Ramos (cell line): ENCODE data around the gene CEP192.
"Not testable (repeated sequence)": the region's sequence is repeated elsewhere in the genome, so short reads cannot be mapped to it uniquely, and the experiment has no call there.

Experiments used
- in situ Hi-C: fragments of 300-500 bp; cut with MboI; formaldehyde crosslinking; loops from one replicate; pipeline ENCODE4 v1.14.3; 2022; ENCODE audit warnings: low sequenced_read_pairs; ENCODE audit not compliant: unreplicated experiment

The CEP192 gene

GRCh38 chr18:13022644-13023043 lies 31.5 kb downstream of the CEP192 start:
- in situ Hi-C loops, result no loop called here

GRCh38 chr18:13025233-13025632 lies 34.1 kb downstream of the CEP192 start:
- in situ Hi-C loops, result no loop called here

DNA sequence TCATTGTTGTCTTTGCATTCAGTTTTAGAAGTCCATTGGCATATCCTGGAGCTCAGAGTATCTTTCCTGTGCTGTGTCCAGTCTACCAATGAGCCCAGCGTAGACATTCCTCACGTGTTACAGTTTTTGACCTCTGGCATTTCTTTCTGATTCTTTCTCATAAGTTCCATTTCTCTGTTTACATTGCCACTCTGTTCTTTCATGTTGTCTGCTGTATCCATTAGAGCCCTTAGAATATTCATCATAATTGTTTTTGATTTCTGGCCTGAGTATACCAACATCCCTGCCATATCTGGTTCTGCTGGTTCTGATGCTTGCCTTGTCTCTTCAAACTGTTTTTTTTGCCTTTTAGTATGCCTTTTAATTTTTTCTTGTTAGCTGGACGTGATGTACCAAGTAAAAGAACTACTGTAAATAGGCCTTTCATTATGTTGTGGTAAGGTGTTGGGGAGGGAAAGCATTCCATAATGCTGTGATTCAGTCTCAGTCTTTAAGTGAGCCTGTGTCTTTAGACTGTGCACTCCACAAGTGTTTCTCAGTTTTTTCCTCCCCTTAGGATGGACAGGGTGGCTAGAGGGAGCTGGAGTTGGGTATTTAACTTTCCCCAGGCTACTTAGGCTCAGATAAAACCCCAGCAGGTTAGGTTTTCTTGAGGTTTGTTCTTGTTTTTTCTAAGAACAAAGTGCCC lies 35.6 kb downstream of the CEP192 start:
- in situ Hi-C loops, result no loop called here

- in situ Hi-C loops, result no loop called here
Measured at GRCh38 chr18:13028869-13029268, 37.7 kb downstream of the CEP192 start.

DNA sequence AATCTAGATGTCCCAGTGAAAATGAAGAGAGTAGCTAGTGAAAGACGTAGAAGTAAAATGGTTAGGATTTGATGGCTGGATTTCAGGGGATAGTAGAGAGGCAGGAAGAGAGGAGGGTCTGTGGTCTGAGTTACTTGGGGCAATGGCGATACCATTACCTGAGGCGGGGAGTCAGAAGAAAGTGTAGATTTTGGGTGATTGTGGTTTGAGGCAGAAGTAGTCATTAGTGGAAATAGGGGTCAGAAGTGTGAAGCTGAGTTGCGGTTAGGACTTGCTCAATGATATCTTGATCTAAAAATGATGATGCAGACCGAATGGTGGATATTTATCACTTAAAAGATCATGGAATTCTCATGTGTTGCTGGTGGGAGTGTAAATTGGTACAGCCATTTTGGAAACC lies 41.0 kb downstream of the CEP192 start:
- in situ Hi-C loops, result no loop called here

- in situ Hi-C loops, result no loop called here
Measured at GRCh38 chr18:13035249-13035914, 44.2 kb downstream of the CEP192 start.

DNA sequence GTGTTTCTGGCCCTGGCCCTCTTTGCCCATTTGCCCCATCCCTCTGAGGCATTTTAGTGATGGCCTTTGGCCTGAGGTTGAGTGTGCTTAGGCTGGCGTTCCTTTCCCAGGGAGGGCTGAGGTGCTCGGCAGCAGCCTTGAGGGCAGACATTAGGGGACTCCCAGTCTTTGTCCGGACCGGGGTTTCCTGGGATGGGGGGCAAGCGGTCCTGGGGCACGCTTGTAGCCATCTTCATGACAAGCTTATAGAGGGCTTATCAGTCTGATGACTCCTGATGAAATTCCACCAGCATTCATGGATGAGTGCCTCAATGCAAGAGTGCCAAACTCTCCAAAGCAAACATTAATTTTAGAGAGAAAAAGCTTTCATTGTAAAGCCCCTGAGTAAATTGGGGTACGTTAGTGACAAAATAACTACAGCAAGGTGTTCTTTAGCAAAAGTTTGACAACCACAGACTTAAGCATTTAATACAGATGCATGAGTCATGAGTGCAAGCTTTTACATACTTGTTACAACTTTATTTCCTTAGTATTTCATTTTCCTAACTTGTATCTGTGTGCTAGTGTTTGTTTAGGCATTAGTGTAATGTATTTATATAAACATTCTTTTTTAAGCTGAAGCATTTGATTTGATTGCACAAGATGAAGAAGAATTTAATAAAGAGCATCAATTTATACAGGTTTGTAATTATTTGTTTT lies 45.6 kb downstream of the CEP192 start:
- in situ Hi-C loops, result no loop called here

DNA sequence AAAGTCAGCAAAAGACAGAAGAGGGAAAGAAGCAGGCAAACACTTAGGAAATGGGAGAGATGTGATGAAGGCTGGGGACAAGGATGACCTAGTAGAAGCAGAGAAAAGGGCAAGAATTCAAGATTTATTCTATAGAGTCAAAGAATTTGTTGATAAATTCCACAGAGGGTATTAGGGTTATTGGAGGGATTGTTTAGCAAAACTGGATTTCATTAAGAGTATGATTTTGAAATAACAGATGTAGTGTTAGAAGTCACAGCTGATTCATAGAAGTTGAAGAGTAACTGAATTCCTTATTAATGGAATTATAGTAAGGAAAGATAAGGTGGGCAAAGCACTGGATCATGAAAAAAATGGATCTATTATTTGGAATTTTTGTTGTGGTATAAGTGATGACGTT lies 48.6 kb downstream of the CEP192 start:
- in situ Hi-C loops, result no loop called here

DNA sequence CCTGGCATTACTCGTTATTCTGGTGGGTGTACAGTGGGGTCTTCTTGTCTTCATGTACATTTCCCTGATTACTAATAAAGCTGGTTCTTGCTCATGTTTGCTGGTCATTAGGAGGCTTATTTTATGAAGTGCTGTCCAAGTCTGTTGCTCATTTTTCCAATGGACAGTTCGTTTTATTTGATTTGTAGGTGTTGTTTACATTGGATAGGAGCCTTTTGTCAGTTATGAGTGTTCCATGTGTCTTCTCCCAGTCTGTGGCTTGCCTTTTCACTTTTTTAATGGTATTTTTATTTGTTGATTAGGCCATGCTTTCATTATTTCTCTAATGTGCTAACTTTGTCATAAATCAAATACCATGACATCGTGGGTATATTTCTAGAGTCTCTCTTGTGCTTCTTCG lies 51.9 kb downstream of the CEP192 start:
- in situ Hi-C loops, result no loop called here

GRCh38 chr18:13048061-13048595 lies 57.0 kb downstream of the CEP192 start:
- in situ Hi-C loops, result no loop called here

DNA sequence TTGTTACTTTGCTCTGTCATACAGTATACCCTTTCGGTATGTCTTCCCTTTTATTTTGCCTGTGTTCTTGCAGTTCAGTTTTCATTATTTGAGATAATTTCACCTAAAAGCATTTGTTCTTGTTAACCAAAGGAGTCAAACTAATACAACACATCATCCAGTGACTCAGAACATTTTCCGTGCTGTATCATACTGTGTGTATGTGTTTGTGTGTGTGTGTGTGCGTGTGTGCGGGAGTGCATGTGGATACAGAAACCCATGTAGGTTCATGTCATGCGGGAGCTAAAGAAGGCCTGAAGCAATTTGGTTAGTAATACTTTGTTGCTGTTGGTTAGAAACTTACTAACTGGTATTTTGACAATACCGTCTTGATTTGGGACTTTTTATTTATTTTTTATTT lies 60.0 kb downstream of the CEP192 start:
- in situ Hi-C loops, result no loop called here

- in situ Hi-C loops, result no loop called here
Measured at GRCh38 chr18:13051950-13052349, 60.8 kb downstream of the CEP192 start.

DNA sequence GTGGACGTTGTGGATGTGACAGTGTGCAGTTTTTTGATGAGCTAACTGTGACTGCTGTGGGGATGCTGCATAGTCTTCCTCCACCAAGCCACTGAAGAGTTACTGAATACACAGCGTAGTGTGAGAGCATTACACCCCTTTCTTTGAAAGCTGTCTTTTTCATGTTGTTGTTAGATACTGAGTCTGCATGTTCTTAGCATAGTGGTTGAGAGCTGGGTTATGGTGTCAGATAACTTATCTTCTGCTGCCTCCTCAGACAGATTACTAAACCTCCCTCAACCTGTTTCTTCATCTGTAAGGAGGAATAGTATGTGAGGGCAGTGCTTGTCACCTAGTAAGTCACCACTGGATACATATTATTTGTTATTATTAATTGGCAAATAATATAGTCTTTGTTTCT lies 63.2 kb downstream of the CEP192 start:
- in situ Hi-C loops, result no loop called here

DNA sequence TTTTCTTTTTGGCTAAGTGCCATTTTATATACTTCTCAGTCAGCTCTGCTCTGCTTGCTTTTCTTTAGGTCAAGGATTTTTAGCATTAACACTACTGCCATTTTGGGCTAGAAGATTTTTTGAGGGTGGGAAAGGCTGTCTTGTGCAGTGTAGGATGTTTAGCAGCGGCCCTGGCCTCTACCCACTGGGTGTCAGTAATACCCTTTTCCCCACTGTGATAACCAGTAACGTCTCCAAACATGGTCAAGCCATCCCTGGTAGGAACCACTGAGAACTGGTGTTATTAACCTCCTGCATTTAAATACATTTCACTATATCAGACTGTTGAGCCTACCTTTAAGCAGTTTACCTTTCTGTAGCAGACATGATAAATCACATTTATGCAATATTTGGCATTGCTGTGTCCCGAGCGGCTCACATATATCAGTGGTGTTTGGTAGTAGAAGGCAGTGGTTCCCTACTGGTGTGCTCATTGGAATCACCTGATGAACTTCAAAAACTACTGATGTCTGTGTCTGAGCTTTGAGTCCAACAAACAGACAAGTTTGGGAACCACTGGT lies 70.5 kb downstream of the CEP192 start:
- in situ Hi-C loops, result loop anchor here (10.0 kb wide), 1 partner anchor 63 kb away; no protein-coding TSS in a partner anchor

GRCh38 chr18:13067124-13067523 lies 76.0 kb downstream of the CEP192 start:
- in situ Hi-C loops, result loop anchor here (10.0 kb wide), 1 partner anchor 58 kb away; no protein-coding TSS in a partner anchor

GRCh38 chr18:13067966-13068365 lies 76.8 kb downstream of the CEP192 start:
- in situ Hi-C loops, result loop anchor here (10.0 kb wide), 1 partner anchor 57 kb away; no protein-coding TSS in a partner anchor

DNA sequence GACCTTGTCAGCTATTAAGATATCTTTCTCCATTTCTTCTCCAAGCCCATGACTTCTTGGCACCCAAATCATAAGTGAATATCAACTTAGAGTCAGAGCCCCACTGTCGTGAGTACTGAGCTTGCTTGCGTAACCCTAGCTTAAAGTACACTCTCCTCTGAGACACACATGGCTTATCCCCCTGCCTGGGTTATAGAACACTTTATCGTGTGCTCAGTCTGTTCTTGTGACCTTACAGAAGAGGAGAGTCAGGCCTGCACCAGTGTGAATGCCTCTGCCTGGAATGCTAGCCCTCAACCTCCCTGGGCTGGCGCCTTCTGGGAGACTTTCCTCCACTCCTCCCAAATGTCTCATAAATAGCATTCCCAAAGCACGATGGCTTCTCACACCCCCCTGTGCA lies 79.3 kb downstream of the CEP192 start:
- in situ Hi-C loops, result no loop called here

- in situ Hi-C loops, result no loop called here
Measured at GRCh38 chr18:13076886-13077285, 85.7 kb downstream of the CEP192 start.

GRCh38 chr18:13077473-13077872 lies 86.3 kb downstream of the CEP192 start:
- in situ Hi-C loops, result no loop called here

- in situ Hi-C loops, result not testable (repeated sequence)
Measured at GRCh38 chr18:13078065-13078464, 86.9 kb downstream of the CEP192 start.

- in situ Hi-C loops, result no loop called here
Measured at GRCh38 chr18:13086906-13087305, 95.7 kb downstream of the CEP192 start.
